Kidney glomerular epithelial cell (primary cell): ENCODE data around the gene SNAPC2.
"Not testable (repeated sequence)": the region's sequence is repeated elsewhere in the genome, so short reads cannot be mapped to it uniquely, and the experiment has no call there.

Source experiments
- DNase-seq: peaks from one replicate; lab custom pipeline; 2025; lab: John Stamatoyannopoulos, UW

Gene SNAPC2

DNA sequence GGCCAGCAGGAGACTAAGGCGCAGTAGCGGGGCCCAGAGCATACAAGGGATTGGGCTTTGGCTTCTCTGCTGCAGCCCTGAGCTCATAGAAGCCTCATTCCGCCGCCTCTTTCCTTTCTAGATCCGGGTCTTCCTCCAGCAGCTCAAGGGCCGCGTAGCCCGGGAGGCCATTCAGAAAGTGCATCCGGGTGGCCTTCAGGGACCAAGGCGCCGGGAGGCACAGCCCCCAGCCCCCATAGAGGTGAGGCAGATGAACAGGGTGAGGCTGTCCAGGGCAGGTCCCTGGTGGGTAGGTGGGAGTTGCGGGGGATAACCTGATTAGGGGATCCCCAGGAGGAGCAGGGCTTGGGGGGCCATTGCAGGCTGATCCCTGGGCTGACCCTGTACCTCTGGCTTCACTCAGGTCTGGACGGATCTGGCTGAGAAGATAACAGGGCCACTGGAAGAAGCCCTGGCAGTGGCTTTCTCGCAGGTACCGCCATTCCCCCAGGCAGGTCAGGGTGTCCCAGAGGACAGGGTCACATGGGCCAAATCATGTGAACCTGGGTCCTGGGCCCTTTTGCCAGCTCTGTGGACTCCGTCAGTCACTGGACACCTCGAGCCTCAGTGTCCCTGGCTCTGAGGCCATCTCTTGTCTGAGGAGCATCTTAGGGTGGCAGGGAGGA, 1.3 kb downstream of the SNAPC2 start:
- DNase-seq, result no peak

DNA sequence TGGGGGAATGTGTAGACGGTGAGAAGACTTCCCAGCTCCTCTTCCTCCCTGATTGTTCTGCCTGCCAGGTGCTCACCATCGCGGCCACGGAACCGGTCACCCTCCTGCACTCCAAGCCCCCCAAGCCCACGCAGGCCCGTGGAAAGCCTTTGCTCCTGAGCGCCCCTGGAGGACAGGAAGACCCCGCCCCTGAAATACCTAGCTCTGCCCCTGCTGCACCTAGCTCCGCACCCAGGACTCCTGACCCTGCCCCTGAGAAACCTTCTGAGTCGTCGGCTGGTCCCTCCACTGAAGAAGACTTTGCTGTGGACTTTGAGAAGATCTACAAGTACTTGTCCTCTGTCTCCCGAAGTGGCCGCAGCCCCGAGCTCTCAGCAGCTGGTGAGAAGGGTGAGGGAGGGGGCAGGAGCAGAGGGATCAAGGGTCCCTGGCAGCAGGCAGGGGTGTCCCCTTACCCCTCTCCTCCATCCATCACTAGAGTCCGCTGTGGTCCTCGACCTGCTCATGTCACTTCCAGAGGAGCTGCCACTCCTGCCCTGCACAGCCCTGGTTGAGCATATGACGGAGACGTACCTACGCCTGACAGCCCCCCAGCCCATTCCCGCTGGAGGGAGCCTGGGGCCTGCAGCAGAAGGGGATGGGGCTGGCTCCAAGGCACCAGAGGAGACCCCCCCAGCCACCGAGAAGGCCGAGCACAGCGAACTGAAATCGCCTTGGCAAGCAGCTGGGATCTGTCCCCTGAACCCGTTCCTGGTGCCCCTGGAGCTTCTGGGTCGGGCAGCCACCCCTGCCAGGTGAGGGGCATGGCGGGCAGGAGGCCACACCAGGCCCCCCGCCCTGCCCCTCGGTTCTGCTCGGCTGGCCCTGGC, 2.1 kb downstream of the SNAPC2 start:
- DNase-seq, result no peak

DNA sequence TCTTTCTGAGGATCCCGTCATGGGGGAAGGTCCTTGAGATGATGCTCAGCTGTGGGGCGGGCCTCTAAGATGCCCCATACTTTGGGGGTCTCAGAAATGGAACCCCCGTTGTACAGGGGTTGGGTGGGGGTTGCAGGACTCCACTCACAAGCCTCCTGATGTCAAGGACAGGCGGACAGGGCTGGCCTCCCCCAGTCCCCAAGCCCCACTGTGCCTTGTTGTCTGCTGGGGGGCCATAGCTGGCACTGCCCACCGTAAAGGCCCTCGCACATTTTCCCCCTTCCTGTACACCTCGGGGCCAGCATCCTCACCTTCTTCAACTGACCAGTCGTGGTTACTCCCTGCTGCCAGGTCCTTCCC, 2.7 kb downstream of the SNAPC2 start:
- DNase-seq, result no peak

DNA sequence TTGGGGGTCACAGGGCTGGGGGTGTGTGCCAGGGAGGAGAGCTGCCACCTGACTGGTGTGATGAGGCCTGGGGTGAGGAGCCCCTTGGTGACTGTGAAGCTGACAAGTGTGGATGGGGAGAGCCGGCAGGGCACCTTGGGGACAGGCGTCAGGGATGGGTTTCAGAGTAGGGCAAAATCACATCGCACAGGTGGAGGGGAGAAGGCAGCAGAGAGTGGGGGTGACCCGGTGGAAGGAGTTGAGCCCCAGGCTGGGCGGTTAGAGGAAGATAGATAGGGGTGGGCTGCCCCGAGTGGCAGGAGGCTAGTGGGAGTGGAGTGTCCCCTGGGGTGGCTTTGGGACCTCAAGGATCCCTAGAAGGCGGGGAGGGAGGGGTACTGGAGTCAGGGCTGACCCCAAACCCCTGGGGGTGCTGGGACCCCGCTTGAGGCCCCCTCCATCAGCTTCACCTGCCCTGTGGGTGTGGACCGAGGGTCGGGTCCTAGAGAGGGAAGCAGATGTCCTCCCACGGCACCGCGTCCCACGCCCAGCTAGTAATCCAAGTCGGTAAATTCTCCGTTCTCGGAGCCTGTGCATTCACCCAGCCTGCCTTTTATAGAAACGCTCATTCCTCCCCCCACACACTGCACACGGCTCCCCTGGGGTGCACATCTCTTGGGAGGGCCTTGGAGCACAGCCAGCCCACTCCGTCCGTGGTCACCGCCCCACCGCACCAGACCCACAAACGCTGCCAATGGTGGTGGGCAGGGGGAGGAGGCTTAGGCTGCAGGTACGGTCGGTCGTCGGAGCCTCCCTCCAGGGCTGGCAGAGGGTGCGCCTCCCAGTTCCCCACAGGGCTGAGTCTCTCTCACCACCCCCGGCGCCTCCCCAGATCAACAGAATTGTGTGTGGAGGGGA, 3.4 kb downstream of the SNAPC2 start:
- DNase-seq, result no peak

DNA sequence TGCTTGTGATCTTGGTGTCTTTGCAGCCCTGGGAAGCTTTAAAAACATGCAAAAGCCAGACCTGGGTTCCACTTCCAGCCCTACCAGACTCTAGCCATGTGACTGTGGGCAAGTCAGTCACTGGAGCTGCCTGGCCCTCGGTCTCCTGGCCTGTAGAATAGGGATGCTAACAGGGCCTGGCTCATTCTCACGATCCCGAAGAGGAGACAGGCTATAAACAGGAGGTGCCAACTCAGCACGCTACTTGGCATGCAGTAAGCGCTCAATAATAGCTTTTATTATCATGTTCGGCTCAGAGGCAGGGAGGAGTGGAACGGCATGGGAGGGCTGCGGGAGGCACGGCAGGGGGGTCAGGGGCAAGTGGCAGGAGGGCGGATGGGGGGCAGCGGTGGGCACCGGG, 4.1 kb downstream of the SNAPC2 start:
- DNase-seq, result no peak

DNA sequence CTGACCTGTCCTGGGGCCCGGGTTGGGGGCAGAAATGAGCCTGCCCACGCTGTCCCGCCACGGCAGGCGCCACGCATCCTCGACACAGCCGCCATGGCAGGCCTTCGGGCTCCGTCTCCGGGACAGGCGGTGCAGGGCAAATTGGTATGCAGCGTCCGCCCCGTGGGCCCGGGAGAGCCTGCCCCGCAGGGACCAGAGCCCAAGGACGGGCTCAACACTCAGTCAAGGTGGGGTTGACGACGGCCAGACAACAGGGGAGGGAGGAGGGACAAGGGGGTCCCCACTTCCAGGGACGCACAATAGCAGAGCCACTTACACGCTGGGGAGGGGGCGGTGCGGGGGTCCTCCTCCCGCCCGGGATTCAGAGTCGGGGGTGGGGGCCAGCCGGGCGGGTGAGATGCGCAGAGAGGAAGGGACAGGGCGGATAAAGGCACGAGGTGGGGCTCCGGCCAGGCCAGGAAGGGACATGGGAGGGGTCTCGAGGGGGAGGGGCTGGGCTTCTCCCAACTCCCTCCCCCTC, 4.6 kb downstream of the SNAPC2 start:
- no peak for DNase-seq

DNA sequence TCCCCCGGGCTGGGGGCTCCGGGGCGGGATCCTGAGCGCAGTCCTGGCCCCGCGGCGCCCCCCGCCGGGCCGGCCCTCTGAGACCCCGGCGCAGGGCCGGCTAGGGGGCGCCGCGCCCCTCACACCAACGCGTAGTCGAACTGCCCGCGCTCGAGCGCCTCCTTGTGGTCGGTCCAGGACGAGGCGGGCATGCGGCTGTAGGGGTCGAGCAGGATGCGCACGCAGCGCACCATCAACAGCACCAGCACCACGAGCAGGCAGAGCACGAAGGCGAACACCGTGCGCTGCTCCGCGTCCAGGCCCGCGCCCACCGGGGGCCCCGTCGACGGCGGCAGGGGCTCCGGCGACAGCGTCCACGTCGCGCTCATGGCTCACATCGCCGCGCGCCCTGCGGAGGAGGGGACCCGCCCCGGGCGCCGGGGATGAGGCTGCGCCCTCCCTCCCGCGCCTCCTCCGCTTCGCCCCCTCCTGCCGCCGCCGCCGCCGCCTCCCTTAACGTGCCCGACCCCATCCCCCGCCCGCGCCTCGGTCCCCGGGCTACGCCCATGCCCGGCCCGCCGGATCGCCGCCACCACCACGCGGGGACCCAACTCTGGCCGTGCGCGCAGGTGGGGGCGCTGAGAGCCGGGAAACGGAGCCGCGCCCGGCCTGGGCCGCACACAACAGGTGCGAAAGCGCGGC, 5.2 kb downstream of the SNAPC2 start:
- peak; percentile 28 for DNase-seq

DNA sequence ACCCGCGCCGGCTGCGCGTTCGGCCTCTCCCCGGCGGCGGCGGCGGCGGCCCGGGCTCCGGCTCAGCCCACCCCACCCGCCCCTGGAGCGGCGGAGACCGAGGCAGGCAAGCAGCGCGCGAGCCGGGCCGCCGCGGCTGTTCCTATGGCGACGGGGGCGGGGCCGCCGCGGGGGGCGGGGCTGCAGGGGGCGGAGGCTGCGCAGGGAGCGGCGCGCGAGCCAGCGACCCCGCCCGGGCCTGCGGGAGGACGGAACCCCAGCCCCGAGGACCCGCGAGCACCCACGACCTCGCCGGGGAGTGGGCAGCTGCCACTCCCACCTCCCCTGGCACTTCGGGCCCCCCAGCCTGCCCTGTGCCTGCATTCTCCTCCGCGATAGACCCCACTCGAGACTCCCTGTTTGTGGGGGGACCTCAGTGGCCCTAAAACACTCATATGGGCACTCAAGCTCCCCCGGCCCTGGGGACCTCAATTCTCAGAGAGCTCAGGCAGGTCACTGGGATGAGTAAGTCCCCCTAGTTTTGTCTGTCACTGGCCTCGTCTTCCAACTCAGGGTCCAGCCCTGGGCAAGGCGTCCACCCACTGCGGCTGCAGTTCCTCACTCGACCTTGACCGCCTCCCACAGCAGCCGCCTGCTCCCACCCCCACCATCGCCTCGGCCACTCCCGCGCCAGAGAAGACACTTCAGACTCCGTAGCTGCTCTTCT, 6.0 kb downstream of the SNAPC2 start, which contains the start of gene CTXN1:
TSS of gene CTXN1 (minus strand) at position 115 of the 706 bp plus-strand sequence. CDS start 597 bp downstream, outside the sequence.
- DNase-seq, result peak; percentile 31

DNA sequence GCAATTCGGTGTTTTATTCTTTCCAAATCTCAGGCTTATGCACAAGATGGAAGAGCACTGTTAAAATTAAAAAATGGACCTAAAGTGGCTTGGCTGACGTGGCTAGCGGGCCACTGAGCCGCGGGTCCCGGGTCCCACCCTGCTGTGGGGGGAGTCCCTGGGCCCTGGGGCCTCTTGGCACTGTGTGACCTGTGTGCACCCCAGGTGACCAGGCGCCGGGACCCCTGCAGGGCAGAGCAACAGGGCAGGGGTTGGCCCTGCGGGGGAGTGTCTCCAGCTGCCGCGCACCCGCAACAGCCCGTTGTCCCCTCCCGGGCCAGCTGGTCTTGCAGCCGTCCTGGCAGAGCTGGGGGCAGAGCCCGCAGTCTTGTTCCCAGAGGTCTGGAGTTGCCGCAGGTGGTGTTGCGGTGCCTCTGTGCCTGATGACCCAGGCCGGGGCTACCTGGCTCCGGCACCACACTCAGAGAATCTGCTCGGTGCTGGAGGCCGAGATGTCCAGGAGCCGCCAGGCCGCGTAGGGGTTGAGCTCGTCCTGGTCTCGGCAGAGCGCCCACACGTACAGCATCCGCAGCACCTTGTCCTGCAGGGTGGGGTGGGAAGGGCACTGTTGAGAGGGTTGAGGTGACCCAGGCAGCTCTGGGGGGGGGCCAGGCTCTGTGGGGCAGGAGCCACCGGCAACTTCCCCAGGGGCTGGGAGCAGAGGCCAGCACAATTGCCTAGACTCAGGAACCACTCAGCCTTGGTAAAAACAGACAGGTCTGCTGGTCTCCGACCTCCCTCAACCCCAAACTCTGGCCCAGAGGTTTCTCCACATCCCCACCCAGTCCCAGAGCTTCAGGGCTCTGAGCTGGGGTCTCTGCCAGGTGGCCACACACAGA, 6.8 kb downstream of the SNAPC2 start:
- no peak for DNase-seq

DNA sequence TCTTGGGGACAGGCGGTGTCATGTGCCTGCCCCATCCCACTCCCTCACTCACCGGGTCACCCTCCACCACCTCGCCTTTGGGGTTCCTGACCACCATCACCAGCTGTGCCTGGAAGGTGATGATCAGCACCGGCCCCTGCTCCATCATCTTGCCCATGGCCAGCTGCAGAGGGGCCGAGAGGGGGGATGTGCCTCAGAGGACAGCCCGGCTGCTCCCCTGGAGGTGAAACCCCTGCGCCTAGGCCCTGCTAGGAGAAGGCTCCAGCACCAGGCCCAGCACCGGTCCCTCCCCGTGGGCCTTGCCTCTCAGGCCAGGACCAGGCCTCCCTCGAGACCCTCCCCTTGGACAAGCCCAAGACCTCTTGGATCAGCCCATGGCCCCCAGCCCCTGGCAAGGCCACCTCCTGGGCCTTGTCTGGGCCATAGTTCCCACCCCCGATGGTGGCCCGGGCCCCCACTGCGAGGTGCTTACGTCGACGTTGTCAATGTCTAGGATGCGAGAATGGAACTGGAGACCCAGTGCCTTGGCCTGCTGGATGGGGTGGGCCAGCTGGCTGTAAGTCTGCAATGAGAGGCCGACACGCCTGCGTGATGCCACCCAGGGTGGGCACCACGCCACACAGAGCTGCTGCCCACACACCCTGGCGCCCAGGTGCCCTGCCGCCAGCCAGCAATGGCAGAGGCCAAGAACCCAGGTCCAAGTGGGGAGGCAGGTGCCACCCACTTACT, 7.6 kb downstream of the SNAPC2 start:
- DNase-seq, result no peak

DNA sequence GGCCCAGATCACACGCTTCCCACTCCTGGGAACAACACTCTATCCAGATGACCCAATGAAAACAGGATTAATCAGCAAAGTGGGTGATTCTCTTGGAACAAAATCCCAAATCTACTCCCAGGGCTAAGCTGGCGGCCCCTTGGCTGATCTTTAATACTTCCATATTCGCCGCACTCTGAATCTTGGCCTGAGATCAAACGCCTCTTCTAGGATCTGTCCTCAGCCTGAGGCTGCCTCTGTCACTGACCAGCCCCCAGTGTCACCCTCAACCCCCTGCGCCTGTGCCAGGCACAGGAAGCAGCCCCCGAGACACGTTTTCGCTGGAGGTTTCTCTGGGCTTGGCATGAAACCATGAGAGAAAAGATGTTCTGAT, 8.2 kb downstream of the SNAPC2 start:
- no peak for DNase-seq

DNA sequence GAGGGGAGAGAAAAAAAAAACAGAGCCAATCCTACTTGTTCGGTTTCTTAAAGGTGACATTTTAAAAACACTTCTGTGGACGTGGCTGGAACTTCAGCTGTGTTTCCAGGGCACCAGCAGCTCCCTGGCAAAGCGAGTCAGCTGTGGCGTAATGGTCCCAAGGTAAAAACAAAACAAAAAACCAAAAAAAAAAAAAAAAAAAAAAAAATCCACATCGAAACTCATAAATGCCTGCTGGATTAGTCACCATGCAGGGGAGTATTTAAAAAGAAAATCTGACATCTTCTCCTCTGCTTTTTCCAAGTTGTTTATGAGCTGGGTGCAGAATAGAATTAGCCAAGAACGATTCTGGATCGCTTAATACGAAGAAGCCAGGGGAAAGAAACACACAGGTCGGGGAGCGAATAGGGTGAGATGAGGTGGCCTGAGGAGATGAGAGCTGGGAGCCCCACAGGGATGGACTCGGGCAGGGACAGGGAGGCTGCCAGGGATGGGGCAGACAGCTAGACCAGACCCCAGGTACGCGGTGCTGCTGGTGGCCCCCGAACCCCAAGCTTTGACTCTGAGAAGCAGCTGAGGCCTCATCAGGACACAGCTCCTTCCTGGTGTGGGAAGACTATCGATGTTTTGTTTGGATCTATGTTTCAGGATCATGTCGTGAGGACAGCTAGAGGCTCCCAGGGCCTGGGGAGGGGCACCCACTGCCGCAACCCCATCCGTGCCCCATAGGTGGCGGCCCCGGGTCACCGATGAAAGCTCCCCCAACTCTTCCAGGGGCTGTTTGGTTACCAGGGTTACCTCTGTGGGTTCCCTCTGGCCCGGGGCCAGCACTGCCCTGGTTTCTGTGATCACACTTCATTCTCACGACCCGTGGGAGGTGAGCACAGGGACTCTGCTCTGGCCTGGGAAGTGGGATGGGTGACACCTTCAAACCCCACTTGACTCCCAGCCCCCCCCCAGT, 8.9 kb downstream of the SNAPC2 start:
- peak; percentile 90 for DNase-seq

DNA sequence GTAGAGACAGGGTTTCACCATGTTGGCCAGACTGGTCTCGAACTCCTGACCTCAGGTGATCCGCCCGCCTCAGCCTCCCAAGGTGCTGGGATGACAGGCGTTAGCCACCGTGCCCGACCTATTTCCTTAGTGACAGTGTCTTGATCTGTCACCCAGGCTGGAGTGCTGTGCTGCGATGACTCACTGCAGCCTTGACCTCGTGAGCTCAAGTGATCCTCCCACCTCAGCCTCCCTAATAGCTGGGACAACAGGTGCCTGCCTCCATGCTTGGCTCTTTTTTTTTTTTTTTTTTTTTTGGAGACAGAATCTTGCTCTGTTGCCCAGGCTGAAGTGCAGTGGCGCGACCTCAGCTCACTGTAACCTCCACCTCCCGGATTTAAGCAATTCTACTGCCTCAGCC, 9.9 kb downstream of the SNAPC2 start:
- DNase-seq, result not testable (repeated sequence)

DNA sequence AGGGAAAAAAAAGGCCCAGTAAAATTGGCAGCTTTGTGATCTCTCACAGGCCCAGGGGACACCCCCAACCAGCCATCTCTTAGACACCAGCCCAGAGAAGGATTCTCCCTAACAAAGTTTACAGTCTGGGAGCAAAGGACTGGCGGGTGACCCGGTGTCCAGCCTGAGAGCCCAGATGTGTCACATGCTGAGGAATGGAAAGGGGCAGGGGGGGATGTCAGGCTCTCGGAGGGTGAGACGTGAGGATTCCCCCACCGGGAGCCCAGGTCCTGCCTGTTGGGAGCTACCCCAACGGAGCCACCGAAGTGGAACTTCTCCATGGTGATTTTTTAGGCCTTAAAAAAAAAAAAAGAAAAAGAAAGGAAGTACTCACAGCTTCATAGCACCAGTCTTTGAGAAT, 10.6 kb downstream of the SNAPC2 start:
- DNase-seq, result no peak

DNA sequence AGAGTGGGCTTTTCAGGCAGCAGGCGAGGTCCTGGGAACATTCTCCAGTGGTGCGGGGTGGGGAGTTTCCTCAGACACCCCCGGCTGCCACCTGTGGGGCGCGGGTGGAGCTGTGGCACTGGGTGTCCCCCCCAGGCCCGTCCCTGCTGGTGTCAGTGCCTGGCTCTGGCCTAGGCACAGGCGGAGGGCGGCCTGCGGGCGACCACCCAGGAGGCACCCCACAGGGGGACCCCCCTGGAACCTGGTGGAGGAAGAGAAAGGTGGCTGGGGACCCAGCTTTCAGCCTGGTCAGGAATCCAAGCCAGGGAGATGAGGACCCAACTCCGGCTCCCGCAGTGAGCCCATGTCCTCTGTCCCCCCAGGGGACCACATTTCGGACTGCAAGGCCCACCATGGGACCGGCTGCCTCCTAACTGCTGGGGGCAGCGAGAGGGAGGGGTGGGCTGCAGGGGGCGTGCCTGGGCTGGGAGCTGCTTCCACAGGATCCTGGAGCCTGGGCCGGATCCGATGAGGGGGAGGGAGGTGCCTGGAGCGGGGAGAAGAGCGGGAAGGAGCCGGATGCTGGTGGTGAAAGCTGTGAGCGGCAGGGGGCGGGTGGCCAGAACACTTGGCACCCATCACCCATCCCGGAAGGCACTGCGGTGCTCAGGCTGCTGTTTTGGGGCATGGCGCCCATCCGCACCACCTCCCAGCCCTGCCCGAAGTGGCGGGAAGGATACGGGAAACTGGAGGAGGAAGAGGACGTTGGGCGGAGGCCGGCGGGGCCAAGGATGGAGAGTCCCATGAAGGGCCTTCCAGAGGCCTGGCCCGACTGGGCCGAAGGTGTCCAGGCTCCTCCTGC, 11.3 kb downstream of the SNAPC2 start:
- DNase-seq, result no peak

DNA sequence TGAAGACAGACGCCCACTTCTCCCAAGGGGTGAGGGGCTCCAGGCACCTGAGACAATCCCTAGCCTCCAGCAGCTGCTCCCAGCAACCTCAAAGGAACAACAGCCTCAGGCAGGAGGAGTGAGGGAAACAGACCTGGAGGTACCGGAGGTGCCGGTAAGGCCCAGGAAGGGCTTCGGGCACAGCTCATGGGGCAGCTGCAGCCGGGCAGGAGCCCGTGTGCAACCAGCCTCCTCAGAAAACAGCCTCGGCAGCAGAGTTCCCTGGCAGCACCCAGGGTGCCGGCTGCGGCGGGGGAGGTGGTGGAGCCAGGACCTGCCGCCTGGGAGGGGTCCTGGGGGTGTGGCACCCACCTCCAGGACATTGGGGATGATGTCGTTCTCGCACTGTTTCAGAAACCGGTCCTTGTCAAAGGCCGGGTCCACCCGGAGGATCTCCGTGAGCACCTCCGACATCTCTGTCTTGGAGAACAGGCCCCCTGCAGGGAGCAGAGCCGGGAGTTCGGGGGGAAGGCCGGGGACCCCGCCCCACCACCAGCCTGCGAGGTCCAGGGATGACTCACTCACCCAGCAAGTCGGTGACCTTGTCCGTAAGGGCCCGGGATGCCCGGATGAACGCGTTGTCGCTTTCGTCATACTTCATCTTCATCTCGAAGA, 12.3 kb downstream of the SNAPC2 start:
- no peak for DNase-seq

DNA sequence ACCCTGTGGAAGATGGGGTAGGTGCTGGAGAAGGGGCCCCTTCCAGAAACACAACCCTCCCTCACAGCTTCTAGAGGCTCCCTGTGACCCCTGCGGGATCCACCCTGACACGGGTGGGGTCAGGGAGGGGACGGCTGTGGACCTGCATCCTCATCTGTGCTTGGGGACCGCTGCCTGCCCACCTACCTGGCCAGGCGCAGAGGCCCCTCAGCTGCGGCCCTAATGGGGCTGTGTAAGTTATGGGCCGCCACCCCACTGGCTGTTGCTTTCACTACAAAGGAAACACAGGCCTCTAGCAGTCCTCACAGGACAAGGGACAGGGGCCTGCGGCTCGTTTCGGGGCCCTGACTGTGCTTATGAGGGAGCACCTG, 12.8 kb downstream of the SNAPC2 start:
- DNase-seq, result no peak
